Measurements from ENCODE around the gene EIF3F.

Gene EIF3F

GRCh38 chr11:7986768-7987559, at the start of gene EIF3F:
TSS of gene EIF3F (plus strand) at chr11:7987337. CDS start at chr11:7987353, 16 bp downstream.
- Histone ChIP-seq H3K27ac (ENCODE audit: low read depth, low read length) (peak within 1 kb of the TSS; percentile 37; the same call in 1 of the 2 replicates), H3K27me3 (ENCODE audit: insufficient read depth, low read length) (no peaks in the 10 kb centered on the region), H3K4me1 (ENCODE audit: control insufficient read depth, insufficient read depth, low read length, unreplicated experiment) (peaks cover 26% of the 10 kb centered on the region), H2AFZ (ENCODE audit: low read length, unreplicated experiment) (peak within 1 kb of the TSS; percentile 99), H3K4me3 (ENCODE audit: low read depth, low read length) (peak within 1 kb of the TSS; percentile 96), H3K36me3 (ENCODE audit: insufficient read depth, low read length) (0 out of 2 replicates have a peak, but pooled peaks cover 10% of the 10 kb centered on the region), H3K79me2 (ENCODE audit: control insufficient read depth, insufficient read depth, low read length, unreplicated experiment) (peaks cover 39% of the 10 kb centered on the region)

- Histone ChIP-seq H3K79me2 (ENCODE audit: control insufficient read depth, insufficient read depth, low read length, unreplicated experiment) (no peaks in the 10 kb centered on the region), H3K4me1 (ENCODE audit: control insufficient read depth, insufficient read depth, low read length, unreplicated experiment) (no peaks in the 10 kb centered on the region), H3K36me3 (ENCODE audit: insufficient read depth, low read length) (no peaks in the 10 kb centered on the region), H3K27ac (ENCODE audit: low read depth, low read length) (no peak overlapping the region), H2AFZ (ENCODE audit: low read length, unreplicated experiment) (no peak overlapping the region), H3K27me3 (ENCODE audit: insufficient read depth, low read length) (peaks cover 10% of the 10 kb centered on the region), H3K4me3 (ENCODE audit: low read depth, low read length) (no peak overlapping the region)
Observed at GRCh38 chr11:7941146-7941545, 46.0 kb upstream of the EIF3F start.

GRCh38 chr11:7941608-7942007, 45.5 kb upstream of the EIF3F start, which contains the start of gene OR10A3:
TSS of gene OR10A3 (minus strand) at chr11:7941708. CDS start at chr11:7939520, 2,188 bp downstream.
- Histone ChIP-seq H3K27ac (ENCODE audit: low read depth, low read length) (no peak within 1 kb of the TSS), H2AFZ (ENCODE audit: low read length, unreplicated experiment) (no peak within 1 kb of the TSS), H3K36me3 (ENCODE audit: insufficient read depth, low read length) (no peaks in the 10 kb centered on the region), H3K4me1 (ENCODE audit: control insufficient read depth, insufficient read depth, low read length, unreplicated experiment) (no peaks in the 10 kb centered on the region), H3K27me3 (ENCODE audit: insufficient read depth, low read length) (peaks cover 10% of the 10 kb centered on the region), H3K4me3 (ENCODE audit: low read depth, low read length) (no peak within 1 kb of the TSS), H3K79me2 (ENCODE audit: control insufficient read depth, insufficient read depth, low read length, unreplicated experiment) (no peaks in the 10 kb centered on the region)

- no peak overlapping the region for H3K27ac ChIP-seq (ENCODE audit: low read depth, low read length)
- no peak overlapping the region for H2AFZ ChIP-seq (ENCODE audit: low read length, unreplicated experiment)
- peaks cover 15% of the 10 kb centered on the region for H3K27me3 ChIP-seq (ENCODE audit: insufficient read depth, low read length)
- H3K79me2 ChIP-seq (ENCODE audit: control insufficient read depth, insufficient read depth, low read length, unreplicated experiment): no peaks in the 10 kb centered on the region
- H3K4me3 ChIP-seq (ENCODE audit: low read depth, low read length): no peak overlapping the region
- H3K4me1 ChIP-seq (ENCODE audit: control insufficient read depth, insufficient read depth, low read length, unreplicated experiment): no peaks in the 10 kb centered on the region
- H3K36me3 ChIP-seq (ENCODE audit: insufficient read depth, low read length): no peaks in the 10 kb centered on the region
Observed at GRCh38 chr11:7944123-7944522, 43.0 kb upstream of the EIF3F start.

- Histone ChIP-seq H3K27ac (ENCODE audit: low read depth, low read length) (no peak overlapping the region), H2AFZ (ENCODE audit: low read length, unreplicated experiment) (no peak overlapping the region), H3K79me2 (ENCODE audit: control insufficient read depth, insufficient read depth, low read length, unreplicated experiment) (no peaks in the 10 kb centered on the region), H3K27me3 (ENCODE audit: insufficient read depth, low read length) (peaks cover 9% of the 10 kb centered on the region; the same call in 1 of the 2 replicates), H3K36me3 (ENCODE audit: insufficient read depth, low read length) (no peaks in the 10 kb centered on the region), H3K4me3 (ENCODE audit: low read depth, low read length) (no peak overlapping the region), H3K4me1 (ENCODE audit: control insufficient read depth, insufficient read depth, low read length, unreplicated experiment) (peaks cover 9% of the 10 kb centered on the region)
Observed at GRCh38 chr11:7949934-7950333, 37.2 kb upstream of the EIF3F start.

GRCh38 chr11:7955191-7955590, 31.9 kb upstream of the EIF3F start:
- Histone ChIP-seq H3K27me3 (ENCODE audit: insufficient read depth, low read length) (no peaks in the 10 kb centered on the region), H3K79me2 (ENCODE audit: control insufficient read depth, insufficient read depth, low read length, unreplicated experiment) (no peaks in the 10 kb centered on the region), H3K36me3 (ENCODE audit: insufficient read depth, low read length) (no peaks in the 10 kb centered on the region), H3K27ac (ENCODE audit: low read depth, low read length) (no peak overlapping the region), H3K4me1 (ENCODE audit: control insufficient read depth, insufficient read depth, low read length, unreplicated experiment) (peaks cover 2% of the 10 kb centered on the region), H2AFZ (ENCODE audit: low read length, unreplicated experiment) (no peak overlapping the region), H3K4me3 (ENCODE audit: low read depth, low read length) (no peak overlapping the region)

GRCh38 chr11:7964261-7964660, 22.9 kb upstream of the EIF3F start:
- peak overlapping the region; percentile 53 for H2AFZ ChIP-seq (ENCODE audit: low read length, unreplicated experiment)
- no peak overlapping the region for H3K4me3 ChIP-seq (ENCODE audit: low read depth, low read length)

GRCh38 chr11:7964873-7965272, 22.3 kb upstream of the EIF3F start:
- H2AFZ ChIP-seq (ENCODE audit: low read length, unreplicated experiment): peak overlapping the region; percentile 53
- peak overlapping the region; percentile 50 for H3K4me3 ChIP-seq (ENCODE audit: low read depth, low read length)
- peak overlapping the region; percentile 87 for H3K27ac ChIP-seq (ENCODE audit: low read depth, low read length)
- H3K4me1 ChIP-seq (ENCODE audit: control insufficient read depth, insufficient read depth, low read length, unreplicated experiment): peaks cover 19% of the 10 kb centered on the region
- no peaks in the 10 kb centered on the region for H3K27me3 ChIP-seq (ENCODE audit: insufficient read depth, low read length)
- H3K79me2 ChIP-seq (ENCODE audit: control insufficient read depth, insufficient read depth, low read length, unreplicated experiment): no peaks in the 10 kb centered on the region
- no peaks in the 10 kb centered on the region for H3K36me3 ChIP-seq (ENCODE audit: insufficient read depth, low read length)

More at GRCh38 chr11:7964261-7964660, 22.9 kb upstream of the EIF3F start:
- no peaks in the 10 kb centered on the region for H3K79me2 ChIP-seq (ENCODE audit: control insufficient read depth, insufficient read depth, low read length, unreplicated experiment)
- no peaks in the 10 kb centered on the region for H3K27me3 ChIP-seq (ENCODE audit: insufficient read depth, low read length)
- H3K4me1 ChIP-seq (ENCODE audit: control insufficient read depth, insufficient read depth, low read length, unreplicated experiment): peaks cover 19% of the 10 kb centered on the region
- peak overlapping the region; percentile 87 for H3K27ac ChIP-seq (ENCODE audit: low read depth, low read length)
- H3K36me3 ChIP-seq (ENCODE audit: insufficient read depth, low read length): no peaks in the 10 kb centered on the region

- Histone ChIP-seq H3K79me2 (ENCODE audit: control insufficient read depth, insufficient read depth, low read length, unreplicated experiment) (no peaks in the 10 kb centered on the region), H3K27me3 (ENCODE audit: insufficient read depth, low read length) (no peaks in the 10 kb centered on the region), H2AFZ (ENCODE audit: low read length, unreplicated experiment) (peak within 1 kb of the TSS; percentile 53), H3K36me3 (ENCODE audit: insufficient read depth, low read length) (no peaks in the 10 kb centered on the region), H3K4me3 (ENCODE audit: low read depth, low read length) (peak within 1 kb of the TSS; percentile 50), H3K4me1 (ENCODE audit: control insufficient read depth, insufficient read depth, low read length, unreplicated experiment) (peaks cover 19% of the 10 kb centered on the region), H3K27ac (ENCODE audit: low read depth, low read length) (peak within 1 kb of the TSS; percentile 87)
Observed at GRCh38 chr11:7965386-7965785, 21.8 kb upstream of the EIF3F start, which contains the start of gene NLRP10. TSS of gene NLRP10 (minus strand) at chr11:7965447. CDS start at chr11:7963495, 1,952 bp downstream.

- H3K27me3 ChIP-seq (ENCODE audit: insufficient read depth, low read length): no peaks in the 10 kb centered on the region
- no peaks in the 10 kb centered on the region for H3K79me2 ChIP-seq (ENCODE audit: control insufficient read depth, insufficient read depth, low read length, unreplicated experiment)
- no peak overlapping the region for H3K27ac ChIP-seq (ENCODE audit: low read depth, low read length)
- H3K4me3 ChIP-seq (ENCODE audit: low read depth, low read length): no peak overlapping the region
- H2AFZ ChIP-seq (ENCODE audit: low read length, unreplicated experiment): no peak overlapping the region
- no peaks in the 10 kb centered on the region for H3K36me3 ChIP-seq (ENCODE audit: insufficient read depth, low read length)
- H3K4me1 ChIP-seq (ENCODE audit: control insufficient read depth, insufficient read depth, low read length, unreplicated experiment): peaks cover 19% of the 10 kb centered on the region
Observed at GRCh38 chr11:7967097-7967496, 20.0 kb upstream of the EIF3F start.

- Histone ChIP-seq H3K27me3 (ENCODE audit: insufficient read depth, low read length) (no peaks in the 10 kb centered on the region), H2AFZ (ENCODE audit: low read length, unreplicated experiment) (peak overlapping the region; percentile 23), H3K4me1 (ENCODE audit: control insufficient read depth, insufficient read depth, low read length, unreplicated experiment) (peaks cover 19% of the 10 kb centered on the region), H3K4me3 (ENCODE audit: low read depth, low read length) (no peak overlapping the region), H3K79me2 (ENCODE audit: control insufficient read depth, insufficient read depth, low read length, unreplicated experiment) (no peaks in the 10 kb centered on the region), H3K36me3 (ENCODE audit: insufficient read depth, low read length) (no peaks in the 10 kb centered on the region), H3K27ac (ENCODE audit: low read depth, low read length) (no peak overlapping the region)
Observed at GRCh38 chr11:7967826-7968225, 19.3 kb upstream of the EIF3F start.
